NCI-H2029 (cell line): Measurements from ENCODE around the gene CBFB.
A peak's percentile ranks its signal among the peaks of the same experiment; 100 is the strongest.

Experiments used
- DNase-seq: peaks from one replicate; lab custom pipeline; 2025; lab: John Stamatoyannopoulos, UW

The CBFB gene

DNA sequence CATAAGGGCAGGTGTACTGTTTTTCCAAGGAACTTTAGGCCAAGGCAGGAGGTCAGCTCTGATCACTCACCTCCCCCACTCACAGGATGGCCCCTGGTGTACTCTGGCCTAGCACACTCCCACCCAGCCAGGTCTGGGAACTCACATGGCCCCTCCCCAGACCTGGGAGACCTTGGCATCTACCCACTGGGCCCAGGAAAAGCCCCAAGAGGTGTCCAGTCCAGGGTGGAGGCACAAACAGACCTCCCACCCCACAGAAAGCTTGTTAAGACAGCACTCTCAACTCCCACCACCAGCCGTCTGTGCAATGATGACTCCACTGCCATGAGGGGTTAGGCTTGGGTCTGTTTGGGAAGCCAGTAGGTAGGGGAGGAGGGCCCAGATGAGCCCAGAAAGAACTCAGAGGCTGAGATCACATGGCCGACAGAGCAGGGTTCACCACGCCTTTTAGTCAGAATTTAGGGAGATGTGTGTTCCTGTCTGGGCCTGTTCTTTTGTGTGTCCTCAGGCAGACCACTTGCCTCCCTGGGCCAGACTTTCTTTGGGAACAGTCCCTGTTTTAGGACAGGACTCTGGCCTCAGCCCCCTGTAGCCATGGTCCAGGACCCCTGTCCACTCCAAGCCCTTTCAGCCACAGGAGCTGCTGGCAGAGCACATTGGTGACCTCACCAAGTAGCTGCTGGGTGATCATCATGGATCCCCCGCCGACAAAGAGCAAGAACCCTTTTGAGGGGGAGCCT, 12.1 kb upstream of the CBFB start:
- DNase-seq: no peak

DNA sequence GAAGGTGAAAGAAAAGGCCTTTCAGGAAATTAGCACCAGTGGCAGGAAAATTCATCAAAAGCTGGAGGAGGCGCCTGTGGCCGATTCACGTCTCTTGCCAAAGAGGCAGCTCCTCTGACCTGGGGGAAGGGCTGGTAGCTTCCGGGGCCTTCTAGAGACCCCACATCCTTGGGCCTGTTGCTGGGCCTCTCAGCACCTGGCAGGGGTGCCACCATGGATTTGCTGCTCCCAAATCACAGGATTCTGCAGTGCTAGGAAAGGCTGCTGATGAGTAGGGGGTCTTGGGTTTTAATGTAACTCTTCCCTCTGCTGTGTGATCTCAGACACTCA, 11.6 kb upstream of the CBFB start:
- no peak for DNase-seq

DNA sequence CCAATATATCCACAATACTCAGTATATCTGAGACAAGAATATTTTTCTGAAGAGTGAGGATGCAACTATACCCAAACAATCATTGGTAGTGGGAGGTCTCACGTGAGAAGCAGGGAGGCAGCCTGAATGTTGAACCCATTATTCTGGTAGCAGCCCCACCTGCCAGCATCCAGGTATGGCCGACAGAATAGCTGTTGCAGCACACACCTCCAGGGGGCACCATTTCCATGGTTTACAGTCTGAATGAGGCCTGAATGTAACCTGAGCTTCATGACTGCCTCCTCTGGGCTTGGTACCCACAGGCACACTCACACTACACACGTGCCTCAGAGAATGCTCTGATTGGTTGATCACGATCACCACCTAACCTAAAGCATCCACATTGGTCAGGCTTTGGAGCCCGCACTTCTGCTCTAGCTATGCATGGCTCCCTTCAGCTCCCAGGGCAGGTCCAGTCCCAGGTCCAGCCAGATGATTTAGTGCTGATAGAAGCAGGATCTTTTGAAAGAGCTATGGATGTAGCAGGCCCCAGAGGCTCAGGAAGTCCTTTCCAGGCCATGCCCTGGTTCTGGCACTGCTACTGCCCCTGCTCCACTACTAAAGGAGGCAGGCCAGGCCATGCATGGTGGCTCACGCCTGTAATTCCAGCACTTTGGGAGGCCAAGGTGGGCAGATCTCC, 11.0 kb upstream of the CBFB start:
- peak; percentile 85 for DNase-seq

DNA sequence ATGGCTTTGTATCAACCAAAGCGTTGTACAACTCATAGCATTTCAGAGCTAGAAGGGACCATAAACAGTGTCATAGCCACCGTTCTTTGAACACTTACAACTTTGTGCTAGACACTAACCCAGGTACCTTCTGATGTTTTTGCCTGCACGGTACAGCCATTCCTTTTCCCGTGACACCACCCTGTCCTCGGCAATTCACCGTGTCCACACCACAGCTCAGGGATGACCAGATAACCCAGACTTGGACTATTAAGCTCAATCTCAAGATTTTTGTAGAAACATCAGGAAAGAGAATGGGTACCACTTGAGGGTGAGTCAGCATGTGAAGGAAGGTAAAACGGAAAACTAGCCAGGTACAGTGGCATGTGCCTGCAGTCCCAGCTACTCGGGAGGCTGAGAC, 9.8 kb upstream of the CBFB start:
- no peak for DNase-seq

DNA sequence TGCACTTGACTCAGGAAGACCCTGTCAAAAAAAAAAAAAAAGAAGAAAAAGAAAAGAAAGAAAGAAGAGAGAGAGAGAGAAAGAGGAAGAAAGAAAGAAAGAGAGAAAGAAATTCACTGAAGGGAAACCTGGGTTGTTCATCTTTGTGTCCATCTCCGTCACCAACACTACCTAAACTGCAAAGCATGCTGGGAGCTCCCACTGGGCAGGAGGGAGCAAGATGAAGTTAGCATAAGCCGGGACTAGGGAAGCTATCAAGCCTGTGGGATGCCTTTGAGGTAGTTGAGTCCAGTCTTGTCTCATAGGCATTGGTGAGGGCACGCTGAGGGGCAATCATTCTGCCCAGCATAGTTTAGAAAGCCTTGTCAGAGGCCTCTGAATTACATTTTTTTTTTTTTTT, 7.6 kb upstream of the CBFB start:
- DNase-seq: no peak

DNA sequence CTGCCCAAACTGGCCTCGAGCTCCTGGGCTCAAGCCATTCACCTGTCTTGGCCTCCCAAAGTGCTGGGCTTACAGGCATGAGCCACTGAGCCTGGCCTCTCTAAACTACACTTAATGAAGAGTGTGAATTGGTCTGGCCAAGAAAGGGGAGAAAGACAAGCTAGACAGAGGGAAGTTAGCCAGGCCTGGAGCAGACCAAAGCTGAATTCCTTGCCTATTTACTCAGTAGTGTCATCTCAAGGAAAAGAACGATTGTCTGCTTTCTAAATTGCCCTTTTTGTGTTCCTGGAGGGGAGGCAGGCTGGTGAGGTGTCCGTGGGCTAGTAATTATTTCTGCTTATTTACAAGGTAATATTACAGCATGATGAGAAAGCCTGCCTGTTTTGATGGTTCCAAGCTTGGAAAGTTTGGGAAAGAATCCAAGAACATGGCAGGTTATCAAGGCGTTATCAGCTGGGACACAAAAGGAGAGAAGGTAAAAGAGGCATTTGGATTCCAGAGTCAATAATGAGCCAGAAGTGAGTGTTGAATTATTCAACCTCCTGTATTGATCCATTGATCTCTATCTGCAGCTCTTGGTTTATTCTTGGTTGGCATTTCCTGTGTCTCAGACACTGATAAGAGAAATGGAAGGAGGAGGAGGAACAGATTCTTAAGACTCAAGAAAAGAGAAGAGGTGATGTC, 6.3 kb upstream of the CBFB start:
- no peak for DNase-seq

DNA sequence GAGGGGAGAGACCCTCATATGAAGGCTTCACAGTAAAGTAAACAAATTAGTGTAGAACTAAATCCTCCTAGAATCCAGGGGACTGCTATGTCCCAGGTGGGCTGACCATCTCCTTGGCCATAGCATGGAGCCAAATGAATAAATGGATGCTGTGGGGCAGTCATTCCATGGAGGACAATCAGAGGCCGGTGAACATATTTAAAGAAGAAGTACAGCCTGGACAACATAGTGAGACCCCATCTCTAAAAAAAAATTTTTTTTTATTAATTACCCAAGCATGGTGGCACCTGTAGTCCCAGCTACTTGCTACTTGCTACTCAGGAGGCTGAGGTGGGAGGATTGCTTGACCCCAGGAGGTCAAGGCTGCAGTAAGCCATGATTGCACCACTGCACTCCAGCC, 5.3 kb upstream of the CBFB start:
- no peak for DNase-seq

DNA sequence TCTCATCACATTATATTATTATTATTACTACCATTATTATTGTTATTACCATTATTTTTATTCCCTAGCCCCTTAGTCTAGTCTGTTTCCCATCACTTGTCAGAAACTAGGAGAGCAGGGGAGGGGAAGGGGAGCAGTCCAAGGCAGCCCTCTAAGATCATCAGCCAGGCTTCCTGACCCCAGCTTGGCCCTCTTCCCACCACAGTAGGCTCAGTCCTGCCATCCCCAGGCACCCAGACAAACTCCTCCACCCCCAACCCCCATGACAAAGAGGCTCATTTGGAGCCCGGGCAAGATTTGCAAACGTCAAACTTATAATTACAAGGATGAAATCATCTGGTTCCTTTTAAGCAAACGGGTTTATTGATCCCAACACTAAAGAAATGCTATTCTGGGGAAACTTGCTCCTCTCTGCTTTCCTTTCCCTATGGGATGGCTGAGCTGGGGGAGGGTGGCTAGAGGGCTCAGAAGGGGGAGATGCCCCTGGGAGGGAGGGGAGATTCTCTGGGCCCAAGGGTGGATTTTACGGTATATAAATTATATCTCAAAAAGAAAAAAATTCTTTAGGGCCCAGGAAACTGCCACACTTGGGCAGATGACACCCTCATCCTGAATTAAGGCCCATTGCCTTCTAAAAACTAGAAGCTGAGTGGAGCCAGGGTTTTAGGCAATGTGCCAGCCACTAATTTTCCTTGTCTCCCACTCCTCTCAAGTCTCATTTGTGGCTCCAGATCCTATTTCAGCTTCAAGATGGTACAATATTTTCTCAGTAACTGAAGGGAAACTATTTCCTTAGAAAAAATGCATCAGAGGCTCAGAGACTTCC, 4.4 kb upstream of the CBFB start:
- no peak for DNase-seq

DNA sequence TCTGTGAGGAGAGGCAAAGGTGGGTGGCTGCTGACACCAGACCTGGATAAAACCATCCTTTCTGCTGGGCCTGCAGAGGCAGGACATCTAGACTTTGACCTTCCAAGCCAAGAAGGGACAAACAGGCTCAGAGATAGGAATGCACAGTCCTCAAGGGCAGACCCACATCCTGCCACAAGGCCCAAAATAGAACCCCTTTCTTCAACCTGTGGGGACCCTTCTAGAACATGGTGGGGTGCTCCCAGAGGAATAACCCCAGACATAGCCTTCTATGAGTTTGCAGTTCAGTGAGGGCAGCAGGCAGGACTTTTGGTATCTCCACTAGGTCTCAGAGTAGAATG, 3.8 kb upstream of the CBFB start:
- DNase-seq: no peak

DNA sequence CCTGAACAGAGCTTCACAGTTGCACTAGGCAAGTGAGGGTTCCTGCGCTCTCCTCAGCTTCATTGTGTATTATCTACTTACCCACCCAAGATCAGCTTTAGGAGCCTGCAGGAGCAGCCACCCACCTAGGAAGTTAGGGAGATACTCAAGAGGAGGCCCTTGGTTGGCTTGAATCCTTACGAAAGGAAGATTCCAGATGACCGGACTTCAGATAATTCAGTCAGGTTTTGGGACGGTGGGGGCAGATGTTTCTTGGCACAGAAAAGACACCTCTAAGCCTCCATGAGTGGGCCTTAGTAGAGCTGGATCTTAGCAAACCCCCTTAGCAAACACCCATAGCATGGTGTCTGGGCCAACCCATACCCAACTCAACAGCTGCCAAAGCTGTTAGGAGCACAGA, 2.4 kb upstream of the CBFB start:
- no peak for DNase-seq

DNA sequence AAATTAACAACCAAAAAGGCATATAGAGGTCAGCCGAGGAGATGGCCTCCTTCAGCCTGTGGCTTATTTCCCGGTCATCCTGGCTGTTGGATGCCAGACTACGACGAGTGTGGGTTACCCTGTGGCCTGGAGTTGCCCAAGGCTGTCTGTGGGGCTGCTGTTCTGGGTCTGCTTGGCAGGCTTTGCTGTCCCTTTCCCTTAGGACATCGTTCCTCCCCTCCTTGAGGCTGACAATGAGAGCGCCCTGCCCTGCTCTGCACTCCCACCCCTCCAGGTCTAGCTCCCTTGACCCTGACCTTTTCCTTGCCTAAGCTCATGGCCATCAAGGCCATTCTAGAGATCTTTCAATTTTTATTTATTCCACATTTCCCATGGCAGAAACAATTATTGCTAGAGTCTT, 1.9 kb upstream of the CBFB start:
- DNase-seq: no peak

DNA sequence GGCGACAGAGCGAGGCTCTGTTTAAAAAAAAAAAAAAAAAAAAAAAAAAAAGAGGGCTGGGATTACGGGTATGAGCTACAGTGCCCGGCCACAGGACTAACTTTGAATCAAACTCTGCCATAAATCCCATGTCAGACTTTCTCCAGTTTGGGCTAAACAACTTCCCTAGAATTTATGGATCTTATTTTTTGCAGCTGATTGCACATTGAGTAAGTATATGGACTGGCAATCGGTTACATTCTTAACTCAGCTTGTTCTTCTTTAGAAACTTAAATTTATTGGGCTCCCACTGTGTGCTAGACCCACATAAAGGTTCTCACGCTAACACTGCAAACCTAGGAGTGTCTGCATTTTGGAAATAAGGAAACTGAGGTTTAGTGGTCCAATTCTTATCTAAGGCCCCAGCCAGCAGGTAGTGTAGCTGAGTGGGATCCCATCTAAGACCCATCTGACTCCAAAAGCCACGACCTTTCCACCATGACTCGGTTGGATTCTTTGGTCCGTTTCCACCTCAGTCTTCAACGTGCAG, 718 bp upstream of the CBFB start:
- no peak for DNase-seq

DNA sequence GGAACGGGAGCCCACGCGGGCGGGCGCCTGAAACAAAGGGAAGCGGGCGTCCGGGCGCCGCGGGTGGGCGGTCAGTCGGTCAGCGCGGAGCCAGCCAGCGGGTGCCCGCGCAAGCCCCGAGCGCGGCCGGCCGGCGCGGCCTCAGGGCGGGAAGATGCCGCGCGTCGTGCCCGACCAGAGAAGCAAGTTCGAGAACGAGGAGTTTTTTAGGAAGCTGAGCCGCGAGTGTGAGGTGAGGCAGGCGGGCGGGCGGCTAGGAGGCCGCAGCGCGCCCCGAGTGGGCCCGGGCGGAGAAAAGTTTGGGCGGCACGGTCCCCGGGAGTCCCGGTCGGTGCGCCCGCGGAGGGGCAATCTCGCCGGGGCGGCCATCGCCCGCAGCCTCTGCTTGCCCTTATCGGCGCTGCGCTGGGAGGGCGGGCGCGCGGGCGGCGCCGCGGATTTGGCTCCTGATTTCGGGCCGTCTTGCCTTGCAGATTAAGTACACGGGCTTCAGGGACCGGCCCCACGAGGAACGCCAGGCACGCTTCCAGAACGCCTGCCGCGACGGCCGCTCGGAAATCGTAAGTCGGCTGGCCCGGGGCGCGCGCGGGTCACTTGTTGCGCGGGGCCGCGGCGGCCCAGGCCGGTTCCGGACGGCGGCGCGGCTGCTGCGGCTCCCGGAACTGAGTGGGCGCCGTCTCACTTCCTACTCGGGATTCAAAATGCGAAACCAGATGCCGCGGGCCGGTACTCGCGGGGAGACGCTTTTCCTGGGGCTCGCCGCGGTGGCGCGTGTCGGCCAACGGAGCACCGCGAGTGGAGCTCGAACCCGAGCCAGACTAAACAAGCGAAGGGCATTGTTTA, 526 bp downstream of the CBFB start:
- DNase-seq: peak; percentile 11

DNA sequence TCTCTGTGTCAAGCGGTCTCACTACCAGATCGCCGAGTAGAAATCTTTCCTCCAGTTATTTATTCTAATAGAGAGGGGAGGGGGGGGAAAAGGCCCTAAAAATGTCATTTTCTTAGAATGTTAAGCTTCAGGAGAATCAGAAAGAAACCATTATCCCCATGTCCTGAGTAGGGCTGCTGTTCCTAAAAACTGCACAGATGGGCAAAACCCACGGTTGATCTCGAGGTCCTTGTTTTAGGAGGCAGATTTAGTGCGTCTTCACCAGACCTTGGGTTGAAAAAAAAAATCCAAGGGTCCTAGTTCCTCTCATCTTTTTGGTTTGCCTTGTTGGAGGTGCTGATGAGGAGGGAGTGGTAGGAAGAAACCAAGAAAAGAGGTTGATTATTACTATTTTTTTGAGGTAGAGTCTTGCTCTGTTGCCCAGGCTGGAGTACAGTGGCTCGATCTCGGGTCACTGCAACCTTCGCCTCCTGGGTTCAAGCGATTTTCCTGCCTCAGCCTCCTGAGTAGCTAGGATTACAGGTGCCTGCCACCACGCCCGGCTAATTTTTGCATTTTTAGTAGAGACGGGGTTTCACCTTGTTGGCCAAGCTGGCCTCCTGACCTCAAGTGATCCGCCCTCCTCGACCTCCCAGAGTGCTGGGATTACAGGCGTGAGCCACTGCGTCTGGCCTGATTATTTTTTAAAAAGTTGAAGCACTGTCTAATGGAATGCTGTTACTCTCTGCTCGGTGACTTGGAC, 1.4 kb downstream of the CBFB start:
- DNase-seq: no peak

DNA sequence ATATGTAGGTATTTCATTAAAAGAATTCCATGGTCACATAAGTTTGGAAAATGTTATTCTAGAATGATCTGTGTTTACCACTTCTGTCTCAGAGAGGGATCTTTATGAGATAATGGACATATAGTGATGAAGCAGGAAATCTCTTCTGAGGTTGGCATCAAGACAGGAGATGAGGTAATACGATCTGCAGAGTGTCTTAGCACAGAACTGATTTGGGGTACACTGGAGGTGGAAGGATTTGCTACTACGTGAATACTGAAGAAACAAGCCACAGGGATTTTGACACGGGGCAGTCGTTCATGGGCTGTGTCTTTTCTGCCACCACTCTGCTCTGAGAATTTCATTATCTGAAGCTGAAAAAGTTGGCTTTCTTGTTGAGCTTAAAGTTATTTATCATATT, 5.5 kb downstream of the CBFB start:
- DNase-seq: no peak

DNA sequence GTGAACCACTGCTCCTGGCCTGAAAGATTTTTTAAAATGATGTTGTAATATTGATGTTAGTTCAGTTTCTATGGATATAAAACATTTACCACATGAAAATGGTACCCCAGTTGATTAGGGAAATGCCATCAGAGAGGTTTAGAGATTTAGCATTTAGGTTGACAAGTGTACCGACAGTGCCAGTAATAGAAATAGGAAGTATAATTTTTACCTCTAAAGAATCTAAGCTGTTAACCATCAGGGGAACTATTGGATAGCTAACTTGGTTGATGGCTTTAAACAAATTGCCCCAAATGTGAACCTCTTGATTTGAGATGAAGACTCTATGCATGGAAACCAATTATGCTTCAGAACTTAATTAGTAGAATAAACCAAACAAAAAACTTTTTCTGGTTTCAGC, 6.4 kb downstream of the CBFB start:
- DNase-seq: no peak

DNA sequence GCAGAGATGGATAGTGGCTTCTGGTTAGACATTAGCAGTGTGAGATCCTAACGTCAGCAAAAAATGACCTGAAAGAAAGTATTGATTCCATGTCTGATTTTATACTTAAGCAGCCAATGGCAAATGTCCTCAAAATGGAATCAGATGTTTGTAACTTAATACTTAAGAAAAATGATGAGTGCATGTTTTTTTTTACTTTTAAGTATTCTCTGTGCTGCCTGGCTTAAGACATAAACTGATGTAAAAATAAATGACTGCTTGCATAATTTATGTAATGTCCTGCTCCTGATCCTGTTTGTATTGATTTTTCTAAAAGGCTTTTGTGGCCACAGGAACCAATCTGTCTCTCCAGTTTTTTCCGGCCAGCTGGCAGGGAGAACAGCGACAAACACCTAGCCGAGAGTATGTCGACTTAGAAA, 7.4 kb downstream of the CBFB start:
- DNase-seq: no peak

DNA sequence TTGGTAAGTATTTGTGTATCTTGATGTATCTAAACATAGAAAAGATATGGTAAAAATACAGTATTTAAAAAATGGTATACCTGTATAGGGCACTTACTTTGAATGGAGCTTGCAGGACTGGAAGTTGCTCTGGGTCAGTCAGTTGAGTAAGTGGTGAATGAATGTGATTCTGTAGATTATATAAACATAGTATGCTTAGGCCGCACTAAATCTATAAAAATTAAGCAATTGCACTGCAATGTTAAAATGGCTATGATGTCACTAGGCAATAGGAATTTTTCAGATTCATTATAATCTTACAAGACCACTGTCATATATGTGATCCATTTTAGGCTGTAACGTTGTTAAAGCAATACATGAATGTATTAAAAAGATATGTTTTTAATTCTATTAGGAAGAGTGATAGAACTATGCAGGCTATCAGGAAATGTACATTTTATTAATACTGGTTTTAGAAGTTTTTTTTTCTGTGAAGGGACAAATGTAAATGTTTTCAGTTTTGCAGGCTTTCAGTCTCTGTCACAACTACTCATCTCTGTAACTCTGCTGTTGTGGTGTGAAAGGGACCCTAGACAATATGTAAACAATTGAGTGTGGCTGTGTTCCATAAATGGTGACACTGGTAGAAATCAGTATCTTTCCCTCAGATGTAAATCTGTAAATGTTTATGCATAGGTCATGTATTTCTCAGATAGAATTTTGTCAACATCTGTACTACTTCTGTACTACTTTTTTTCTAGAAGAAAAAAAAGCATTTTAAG, 10.5 kb downstream of the CBFB start:
- DNase-seq: no peak

DNA sequence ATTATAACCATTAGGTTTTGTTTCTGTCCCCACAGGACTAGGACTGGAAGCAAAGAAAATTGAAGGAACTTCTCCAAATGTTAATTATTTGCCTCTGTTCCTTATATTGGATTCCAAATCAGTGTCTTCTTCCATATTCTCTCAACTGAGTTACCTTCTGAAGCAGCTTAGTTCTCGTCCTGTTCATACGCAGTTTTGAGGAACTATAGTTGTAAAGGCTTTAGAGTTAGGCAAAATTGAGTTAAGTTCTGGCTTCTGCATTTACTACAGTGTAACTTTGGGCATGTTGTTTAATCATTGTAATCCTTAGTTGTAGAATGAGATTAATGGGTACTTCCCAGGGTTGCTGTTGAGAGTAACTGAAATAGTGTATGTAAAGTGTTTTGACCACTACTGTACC, 11.2 kb downstream of the CBFB start:
- DNase-seq: no peak

DNA sequence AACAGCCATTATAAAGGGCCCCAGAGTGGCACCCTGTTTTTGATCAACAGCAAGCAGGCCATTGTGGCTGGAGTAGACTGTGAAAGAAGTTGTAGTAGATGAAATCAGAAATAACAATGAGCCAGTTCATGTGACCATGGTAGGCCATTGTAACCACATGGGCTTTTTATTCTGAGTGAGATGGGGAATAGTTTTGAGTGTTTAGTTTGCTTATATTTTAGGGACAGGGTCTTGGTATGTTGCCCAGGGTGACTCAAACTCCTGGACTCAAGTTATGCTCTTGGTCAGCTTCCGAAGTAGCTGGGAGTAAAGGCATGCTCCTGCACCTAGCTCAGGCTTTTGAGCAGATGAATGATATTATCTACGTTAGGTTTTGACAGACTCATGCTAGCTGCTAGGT, 12.0 kb downstream of the CBFB start:
- no peak for DNase-seq
